Measurements from ENCODE around the gene NEB. TPM values are rescaled to one million over a fixed set of nuclear protein-coding genes. Genes with fewer than 3 reads are reported as not detected.

NEB gene
- total RNA-seq, 1 donor = under 0.01 TPM

DNA sequence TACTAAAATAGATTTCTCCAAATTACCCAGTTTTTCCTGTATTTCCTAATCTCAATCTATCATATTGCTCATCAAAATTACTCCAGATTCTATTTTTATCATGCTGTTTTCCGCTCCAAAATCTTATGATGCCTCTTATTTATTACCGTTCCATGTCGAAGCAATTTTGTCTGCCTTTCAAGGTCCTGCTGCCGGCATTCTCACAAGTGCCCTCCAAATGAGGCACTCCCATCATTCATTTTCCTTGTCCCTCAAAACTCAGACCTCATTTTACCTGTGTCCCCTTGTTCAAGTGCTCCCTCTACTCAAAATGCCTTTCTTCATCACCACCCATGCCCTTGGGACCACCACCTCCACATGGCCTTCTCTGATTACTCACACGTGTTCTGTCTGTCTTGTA is 13.1 kb downstream of the NEB start:
- DNase-seq (ENCODE audit: low read depth) = no peak
- H3K4me3 ChIP-seq (ENCODE audit: low read depth, low read length) = no peak overlapping the region
- TF ChIP-seq, protein P1, sequence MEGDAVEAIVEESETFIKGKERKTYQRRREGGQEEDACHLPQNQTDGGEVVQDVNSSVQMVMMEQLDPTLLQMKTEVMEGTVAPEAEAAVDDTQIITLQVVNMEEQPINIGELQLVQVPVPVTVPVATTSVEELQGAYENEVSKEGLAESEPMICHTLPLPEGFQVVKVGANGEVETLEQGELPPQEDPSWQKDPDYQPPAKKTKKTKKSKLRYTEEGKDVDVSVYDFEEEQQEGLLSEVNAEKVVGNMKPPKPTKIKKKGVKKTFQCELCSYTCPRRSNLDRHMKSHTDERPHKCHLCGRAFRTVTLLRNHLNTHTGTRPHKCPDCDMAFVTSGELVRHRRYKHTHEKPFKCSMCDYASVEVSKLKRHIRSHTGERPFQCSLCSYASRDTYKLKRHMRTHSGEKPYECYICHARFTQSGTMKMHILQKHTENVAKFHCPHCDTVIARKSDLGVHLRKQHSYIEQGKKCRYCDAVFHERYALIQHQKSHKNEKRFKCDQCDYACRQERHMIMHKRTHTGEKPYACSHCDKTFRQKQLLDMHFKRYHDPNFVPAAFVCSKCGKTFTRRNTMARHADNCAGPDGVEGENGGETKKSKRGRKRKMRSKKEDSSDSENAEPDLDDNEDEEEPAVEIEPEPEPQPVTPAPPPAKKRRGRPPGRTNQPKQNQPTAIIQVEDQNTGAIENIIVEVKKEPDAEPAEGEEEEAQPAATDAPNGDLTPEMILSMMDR (IDR thresholded peaks at IDR 0.05; ENCODE audit: insufficient read depth, low read depth, low read length) = no peak

DNA sequence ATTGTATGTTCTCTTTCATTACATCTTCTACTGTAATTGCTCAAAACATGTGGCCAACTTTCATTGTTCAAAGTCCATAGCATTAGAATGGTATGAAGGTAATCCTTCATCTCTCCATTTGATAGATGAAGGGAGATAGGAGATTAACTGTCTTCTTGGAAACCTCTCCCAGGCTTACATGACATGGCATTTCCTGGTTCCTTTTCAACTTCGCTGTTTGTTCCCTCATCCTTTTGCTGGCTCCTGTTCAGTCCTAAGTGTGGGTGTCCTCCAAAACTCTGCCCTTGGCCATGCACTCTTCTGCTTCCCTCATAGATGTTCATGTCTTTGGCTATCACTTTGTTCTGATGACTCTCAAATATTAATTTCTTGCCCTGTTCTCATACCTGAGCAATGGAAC is 13.8 kb downstream of the NEB start:
- no peak overlapping the region for H3K4me3 ChIP-seq (ENCODE audit: low read depth, low read length)

DNA sequence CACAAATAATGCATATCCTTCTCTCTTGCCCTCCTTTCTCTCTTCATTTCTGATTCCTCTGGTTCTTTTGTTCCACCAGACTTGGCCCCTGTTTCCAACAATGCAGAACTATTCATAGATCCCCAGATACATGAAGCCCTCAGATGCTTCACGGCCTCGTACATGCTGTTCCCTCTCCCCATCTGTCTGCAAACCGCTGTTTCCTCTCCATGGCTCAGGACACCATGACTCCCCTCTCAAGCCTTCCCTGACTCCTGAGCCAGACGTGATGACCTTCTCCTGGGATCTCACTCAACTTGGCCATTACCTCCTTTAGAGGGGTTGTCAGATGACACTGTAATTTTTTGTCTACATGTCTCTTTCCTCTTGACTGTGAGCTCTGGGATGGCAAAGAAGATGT is 15.5 kb downstream of the NEB start:
- TF ChIP-seq, protein P1 (IDR thresholded peaks at IDR 0.05; ENCODE audit: insufficient read depth, low read depth, low read length) = no peak
- no peak overlapping the region for H3K4me3 ChIP-seq (ENCODE audit: low read depth, low read length)
- DNase-seq (ENCODE audit: low read depth) = no peak

More for the DNA sequence above, 13.8 kb downstream of the NEB start:
- no peak for DNase-seq (ENCODE audit: low read depth)
- TF ChIP-seq, protein P1 (IDR thresholded peaks at IDR 0.05; ENCODE audit: insufficient read depth, low read depth, low read length) = no peak

DNA sequence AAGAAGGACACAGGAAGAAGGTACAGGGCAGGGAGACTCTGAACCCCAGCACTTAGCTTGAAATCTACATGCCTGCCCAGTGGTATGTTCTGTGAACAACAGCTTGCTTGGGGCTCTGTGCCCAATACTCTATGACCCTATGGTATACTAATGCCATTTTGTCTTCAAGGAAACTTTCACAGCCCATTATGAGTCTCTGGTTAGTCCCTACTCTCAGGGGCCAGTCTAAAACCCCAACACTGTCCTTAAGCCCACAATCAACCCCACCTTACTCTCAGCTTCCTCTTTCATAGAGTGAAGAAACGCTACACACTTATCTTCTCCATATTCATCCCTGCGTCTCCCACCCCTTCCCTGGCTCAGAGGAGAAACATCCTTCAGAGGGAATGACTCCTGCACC is 16.0 kb downstream of the NEB start:
- TF ChIP-seq, protein P1 (IDR thresholded peaks at IDR 0.05; ENCODE audit: insufficient read depth, low read depth, low read length) = no peak
- no peak overlapping the region for H3K4me3 ChIP-seq (ENCODE audit: low read depth, low read length)
- no peak for DNase-seq (ENCODE audit: low read depth)

DNA sequence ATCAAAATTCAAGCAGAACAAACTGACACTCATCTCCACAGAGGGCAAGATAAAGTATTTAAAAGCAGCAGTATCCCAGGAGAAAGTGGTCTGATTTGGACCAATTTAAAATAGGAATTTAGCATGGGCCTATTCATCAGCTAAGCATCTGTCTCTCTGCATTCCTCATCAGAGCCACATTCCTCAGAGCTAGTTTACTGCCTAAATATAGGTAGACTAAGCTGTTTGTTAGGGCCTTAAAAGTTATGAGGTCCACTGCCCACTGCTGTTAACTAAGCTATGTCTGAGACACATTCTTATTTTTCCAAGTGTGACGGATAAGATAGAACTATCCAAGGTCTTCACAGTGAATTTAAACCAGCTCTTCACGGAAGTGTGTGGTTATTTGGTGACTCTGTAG is 17.6 kb downstream of the NEB start:
- DNase-seq (ENCODE audit: low read depth) = no peak
- H3K4me3 ChIP-seq (ENCODE audit: low read depth, low read length) = no peak overlapping the region
- TF ChIP-seq, protein P1 (IDR thresholded peaks at IDR 0.05; ENCODE audit: insufficient read depth, low read depth, low read length) = no peak

DNA sequence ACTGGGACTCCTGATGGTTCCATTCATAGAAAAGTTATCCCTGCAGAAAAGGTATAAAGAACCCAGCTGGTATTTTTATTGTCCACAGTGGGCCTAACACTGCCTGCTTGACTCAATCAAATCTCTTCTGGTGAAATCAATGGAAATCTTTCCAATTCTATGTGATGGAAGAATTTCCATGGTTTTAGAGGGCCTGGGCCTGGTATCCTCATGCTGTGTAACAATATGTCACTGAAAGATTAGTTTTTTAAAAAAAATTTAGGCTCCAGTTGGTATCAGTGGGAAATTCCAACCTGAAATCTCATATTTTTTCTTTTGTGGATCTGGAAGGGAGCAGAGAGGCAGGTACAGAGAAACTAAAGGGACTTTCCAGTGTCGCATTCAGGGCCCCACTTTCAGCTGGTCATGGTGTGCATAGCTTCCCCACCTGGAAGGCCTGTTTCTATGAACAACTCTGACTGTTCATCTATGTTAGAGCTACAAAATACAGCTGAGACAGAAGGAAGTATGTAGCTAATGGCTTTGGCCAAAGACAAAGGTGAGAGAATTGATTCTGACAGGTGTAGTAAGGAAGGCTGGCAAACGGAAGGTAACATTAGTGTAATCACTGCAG is 20.9 kb downstream of the NEB start:
- no peak overlapping the region for H3K4me3 ChIP-seq (ENCODE audit: low read depth, low read length)
- DNase-seq (ENCODE audit: low read depth) = no peak
- TF ChIP-seq, protein P1 (IDR thresholded peaks at IDR 0.05; ENCODE audit: insufficient read depth, low read depth, low read length) = no peak

DNA sequence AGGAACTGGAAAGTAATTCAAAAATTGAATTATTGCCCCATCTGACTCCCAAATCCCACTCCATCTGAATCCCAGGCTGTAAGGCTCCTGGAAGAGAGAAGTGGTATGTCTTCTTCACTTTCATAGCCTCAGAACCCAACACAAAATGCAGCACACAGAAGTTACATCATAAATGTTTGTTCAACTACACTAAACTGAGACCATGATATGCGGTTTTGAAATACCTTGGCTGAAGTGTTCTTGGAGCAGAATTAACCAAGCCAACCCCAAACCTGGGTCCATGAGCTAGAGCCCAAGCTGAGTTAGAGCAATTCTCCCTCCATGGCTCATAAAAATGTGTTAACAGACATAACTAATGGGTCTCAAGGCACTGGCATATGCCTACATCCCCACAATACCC is 23.3 kb downstream of the NEB start:
- no peak for DNase-seq (ENCODE audit: low read depth)
- no peak overlapping the region for H3K4me3 ChIP-seq (ENCODE audit: low read depth, low read length)
- TF ChIP-seq, protein P1 (IDR thresholded peaks at IDR 0.05; ENCODE audit: insufficient read depth, low read depth, low read length) = no peak

Measured in fibroblast of villous mesenchyme (primary cell).